GM19099 (cell line): ENCODE results near the gene TMEM150A.

ENCODE experiments used
- POLR2A ChIP-seq: IDR thresholded peaks from 3 replicates; pipeline ENCODE4 v1.6.1; 2011; ENCODE audit warnings: low read depth; ENCODE audit not compliant: insufficient read length; ENCODE audit errors: extremely low read depth

TMEM150A gene, protein sequence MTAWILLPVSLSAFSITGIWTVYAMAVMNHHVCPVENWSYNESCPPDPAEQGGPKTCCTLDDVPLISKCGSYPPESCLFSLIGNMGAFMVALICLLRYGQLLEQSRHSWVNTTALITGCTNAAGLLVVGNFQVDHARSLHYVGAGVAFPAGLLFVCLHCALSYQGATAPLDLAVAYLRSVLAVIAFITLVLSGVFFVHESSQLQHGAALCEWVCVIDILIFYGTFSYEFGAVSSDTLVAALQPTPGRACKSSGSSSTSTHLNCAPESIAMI

DNA sequence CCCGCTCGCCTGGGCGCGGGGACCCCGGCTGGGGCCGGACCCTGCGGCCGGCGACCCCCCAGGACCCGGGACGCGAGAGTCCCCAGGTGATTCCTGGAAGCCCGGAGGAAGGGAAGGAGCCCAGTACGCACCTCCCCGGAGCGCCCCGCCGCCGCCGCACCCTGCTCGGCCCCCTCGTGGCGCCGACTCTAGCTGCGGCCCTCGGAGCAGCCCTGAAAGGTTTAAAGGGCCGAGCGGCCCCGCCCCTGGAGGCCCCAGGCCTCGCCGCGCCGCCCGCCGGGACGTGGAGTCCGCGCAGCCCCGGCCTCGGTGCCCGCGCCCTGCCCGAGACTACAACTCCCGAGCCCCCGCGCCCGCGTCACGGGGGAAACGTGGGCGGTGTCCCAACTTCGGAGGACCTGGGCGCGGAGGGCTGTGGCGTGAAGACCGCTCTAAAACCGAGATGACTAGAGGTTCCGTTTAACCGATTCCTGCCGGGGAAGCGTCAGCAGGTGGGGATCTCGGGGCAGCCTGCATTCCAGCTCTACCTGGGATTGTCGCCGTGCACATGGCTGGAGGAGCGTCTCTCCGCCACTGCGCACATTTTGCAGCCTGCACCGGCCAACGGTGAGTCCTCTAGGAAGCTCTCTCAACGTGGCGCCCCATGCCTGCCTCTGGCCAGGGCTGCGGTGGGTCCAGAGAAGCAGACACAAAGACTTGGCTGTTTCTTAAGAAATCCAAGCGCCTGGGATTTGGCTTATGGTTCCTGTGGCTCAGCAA, at the start of gene TMEM150A:
TMEM150A (minus strand) TSS at position 223 of the 759 bp plus-strand sequence. CDS start 750 bp downstream, outside the sequence.
- TF ChIP-seq POLR2A, result peak; percentile 64

DNA sequence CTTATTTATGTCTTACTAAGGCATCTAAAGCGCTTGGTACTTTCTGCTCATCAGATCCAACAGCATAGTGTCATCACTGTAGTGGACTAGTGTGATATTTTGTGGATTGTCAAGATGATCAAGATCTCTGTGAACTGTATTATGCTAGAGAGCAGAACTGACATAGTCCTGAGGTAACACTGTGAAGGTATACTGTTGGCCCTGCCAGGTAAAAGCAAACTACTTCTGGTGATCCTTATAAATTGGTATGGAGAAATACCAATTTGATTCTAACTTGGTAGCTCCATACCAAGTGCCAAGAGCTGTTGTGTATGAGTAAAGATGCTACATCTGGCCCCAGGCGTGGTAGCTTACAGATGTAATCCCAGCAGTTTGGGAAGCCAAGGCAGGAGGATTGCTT, 49.6 kb upstream of the TMEM150A start:
- TF ChIP-seq POLR2A, result no peak

DNA sequence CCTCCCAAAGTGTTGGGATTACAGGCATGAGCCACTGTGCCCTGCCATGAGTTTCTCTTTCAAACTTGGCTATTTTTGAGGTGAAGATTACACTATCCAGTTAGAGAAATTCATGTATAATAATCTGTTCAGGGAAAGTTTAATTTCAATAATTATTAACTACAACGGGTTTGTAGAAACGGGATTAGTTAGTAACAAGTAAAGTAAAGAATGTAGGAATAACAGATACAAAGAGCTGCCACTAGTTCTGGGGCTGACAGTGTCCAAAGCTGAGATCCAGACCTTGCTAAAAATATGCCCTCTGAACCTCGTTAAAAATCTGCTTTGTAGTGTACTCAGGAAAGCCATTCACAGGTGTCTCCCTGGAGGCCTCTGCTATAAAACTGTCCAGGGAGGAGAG, 48.6 kb upstream of the TMEM150A start:
- TF ChIP-seq POLR2A, result no peak

DNA sequence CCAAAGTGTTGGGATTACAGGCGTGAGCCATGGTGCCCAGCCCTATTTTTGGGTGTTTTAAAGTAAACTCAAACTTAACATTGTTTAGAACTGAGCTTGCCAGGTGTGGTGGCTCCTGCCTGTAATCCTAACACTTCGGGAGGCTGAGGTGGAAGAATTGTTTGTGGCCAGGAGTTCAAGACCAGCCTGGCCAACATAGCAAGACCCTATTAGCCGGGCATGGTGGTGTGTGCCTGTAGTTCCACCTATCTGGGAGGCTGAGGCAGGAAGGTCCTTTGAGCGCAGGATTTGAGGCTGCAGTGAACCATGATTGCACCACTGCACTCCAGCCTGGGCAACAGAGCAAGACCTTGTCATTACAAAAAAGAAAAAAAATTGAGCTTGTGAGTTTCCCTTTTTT, 48.0 kb upstream of the TMEM150A start:
- no peak for TF ChIP-seq POLR2A

DNA sequence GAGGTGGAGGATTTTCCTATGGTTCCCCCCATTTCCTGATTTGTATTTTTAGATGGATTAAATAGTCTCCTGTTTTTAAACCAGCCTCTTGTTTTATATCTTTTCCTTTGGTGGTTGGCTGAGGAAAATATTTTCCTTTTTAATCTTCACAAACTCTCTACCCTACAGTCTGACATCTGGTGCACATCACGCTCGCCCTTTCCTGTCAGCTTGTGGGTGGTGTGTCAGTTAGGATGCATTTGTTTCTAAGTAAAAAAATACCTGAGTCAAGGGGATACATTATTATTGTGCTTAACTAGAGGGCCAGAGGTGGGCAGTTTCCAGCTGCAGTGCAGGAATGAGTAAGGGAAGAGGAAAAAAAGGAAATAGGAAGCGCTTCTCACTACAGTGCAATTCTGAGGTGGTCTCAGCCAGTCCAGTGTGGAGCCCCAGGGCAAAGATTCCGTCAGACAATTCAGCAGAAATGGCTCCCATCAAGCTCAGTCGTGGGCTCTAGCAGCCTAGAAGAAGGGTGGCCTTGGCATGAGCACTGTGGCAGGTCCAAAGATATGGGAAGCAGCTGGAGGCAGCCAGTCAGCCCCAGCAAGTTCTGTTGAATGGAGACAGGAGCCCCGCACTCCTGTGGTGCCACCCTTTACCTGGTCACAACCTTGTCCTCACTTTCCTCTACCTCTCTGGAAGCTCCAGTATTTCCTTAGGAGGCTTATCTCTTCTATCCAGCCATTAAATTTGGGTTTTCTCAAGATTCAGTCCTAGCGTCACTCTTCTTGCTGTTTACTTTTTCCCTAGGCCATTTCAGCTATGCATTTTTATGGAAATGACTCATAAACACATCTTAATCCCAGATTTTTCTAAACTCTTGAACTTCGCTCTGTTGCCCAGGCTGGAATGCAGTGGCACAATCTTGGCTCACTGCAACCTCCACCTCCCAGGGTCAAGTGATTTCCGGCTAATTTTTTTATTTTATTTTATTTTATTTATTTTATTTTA, 47.0 kb upstream of the TMEM150A start:
- TF ChIP-seq POLR2A, result no peak

DNA sequence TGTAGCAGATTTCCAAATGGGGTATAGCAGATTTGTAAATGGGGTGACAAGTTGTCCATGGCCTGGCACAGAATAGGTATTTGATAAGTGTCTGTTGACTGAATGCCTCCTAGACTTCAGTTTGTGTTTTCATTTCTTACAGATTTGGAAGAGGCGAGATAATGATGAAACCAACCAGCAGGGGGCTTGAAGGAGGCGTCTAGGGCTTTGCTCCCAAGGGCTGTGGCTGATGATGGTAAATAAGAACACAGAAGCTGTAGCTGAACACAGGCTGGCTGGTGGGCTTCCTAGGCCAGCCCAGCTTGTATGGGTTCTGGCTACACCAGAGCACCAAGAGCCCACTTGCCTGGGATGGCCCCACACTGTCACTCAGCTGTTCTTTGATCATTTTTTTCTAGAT, 46.1 kb upstream of the TMEM150A start:
- no peak for TF ChIP-seq POLR2A

DNA sequence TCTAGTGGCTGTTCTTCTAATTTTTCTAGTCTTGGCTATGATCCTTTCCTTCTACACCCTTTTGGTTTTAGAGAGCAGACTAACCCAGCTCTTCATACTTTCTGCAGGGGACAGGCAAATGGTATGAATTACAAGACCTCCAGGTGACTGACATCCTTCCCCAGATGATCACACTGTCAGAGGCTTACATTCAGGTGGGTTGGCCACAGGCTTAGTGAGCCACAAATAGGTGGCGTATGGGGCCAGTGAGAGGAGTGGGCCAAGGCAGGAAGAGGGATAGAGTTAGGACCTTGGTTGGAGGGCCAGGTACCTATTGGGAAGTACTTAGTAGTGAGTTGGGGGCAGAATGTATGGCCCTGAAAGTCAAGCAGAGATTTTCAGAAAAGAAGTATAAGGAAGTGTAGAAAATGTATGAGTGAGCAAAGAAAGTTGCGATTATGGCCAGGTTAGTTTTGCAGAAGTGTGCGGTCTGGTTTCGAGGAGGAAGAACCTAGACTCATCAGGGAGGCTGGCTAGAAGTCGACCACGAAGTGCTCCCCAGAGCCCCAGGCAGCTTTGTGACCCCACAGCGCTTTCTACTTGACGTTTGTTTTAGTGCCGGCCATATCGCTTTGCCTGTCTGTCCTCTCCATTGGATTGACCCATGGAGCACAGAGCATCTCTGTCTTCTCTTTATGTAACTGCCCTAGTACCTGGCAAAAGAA, 45.5 kb upstream of the TMEM150A start:
- no peak for TF ChIP-seq POLR2A

DNA sequence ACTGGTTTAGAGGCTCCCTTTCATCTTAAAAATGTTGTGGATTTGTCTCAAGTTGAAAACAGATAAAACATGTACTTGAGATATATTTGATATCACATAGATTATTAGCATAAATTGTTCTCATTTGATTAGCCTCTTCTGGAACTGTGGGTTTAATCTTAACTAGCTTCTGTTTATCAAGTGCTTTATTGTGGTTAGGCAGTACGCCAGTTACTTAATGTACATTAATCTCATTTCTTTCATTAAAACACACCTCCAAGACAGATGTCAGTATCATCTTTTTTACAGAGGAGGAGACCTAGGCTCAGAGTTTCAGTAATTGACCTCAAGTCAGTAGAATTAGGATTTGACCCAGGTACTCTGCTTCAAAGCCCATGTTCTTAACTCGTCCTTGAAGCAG, 43.7 kb upstream of the TMEM150A start:
- no peak for TF ChIP-seq POLR2A

DNA sequence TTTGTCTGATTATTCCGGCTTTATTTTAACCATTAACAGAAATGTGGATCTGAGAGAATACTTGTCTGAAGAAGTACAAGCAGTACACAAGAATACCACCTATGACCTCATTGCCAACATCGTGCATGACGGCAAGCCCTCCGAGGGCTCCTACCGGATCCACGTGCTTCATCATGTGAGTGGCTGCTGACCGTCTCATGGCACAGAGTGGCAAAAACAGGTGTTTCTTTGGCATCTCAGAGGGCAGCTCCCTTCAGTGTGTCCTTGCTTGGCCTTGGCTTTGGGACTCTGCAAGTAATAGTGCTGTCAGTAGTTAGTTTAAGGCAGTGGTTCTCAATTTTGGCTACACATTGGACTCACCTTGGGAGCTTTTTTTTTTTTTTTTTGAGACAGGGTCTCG, 42.4 kb upstream of the TMEM150A start:
- TF ChIP-seq POLR2A, result no peak

DNA sequence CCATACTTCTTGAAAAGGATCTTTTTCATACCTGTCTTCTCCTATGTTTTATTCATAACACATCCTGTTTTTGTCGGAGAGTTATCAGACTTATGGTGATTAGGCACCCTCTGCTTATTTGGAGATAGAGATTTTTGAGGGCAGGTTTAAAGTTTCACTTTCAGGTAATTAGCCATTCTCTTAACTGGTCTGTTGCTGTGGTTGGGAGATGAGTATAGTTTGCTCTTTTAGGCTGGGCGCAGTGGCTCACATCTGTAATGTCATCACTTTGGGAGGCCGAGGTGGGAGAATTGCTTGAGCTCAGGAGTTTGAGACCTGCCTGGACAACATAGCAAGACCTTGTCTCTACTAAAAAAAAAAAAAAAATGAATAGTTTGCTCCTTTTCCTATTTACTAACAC, 40.2 kb upstream of the TMEM150A start:
- no peak for TF ChIP-seq POLR2A

DNA sequence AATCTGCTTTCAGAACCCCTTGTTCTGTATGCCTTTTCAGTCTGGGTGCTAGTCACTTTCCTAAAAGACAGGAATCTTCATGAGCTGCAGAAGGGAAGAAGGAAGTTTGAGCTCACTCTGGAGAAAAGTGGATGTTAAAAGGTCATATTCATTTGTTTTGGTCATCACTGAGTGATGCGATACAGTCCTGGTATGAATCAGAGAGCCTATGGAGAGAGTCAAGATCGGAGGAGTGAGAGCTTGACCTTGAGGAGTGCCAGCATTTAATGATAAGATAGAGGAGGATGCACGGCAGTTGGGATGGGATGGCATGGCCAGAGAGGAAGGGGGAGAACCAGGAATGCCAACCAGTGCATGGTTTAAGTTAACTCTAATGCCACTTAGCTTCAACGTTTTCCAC, 33.1 kb upstream of the TMEM150A start:
- TF ChIP-seq POLR2A, result no peak

DNA sequence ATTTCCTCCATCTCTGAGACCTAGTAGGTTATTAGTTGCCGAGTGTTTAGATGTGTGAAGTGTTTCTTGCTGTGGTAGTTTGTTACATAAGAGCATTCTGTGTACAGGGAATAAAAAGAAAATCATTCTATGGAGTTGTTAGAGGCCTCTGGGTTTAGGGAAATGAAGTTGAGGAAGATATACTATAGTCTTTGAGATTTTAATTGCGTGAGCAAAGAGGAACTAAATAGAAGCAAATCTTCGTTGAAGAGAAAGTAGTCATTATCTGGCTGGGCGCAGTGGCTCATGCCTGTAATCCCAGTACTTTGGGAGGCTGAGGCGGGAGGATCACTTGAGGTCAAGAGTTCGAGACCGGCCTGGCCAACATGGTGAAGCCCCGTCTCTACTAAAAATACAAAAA, 32.5 kb upstream of the TMEM150A start:
- no peak for TF ChIP-seq POLR2A

DNA sequence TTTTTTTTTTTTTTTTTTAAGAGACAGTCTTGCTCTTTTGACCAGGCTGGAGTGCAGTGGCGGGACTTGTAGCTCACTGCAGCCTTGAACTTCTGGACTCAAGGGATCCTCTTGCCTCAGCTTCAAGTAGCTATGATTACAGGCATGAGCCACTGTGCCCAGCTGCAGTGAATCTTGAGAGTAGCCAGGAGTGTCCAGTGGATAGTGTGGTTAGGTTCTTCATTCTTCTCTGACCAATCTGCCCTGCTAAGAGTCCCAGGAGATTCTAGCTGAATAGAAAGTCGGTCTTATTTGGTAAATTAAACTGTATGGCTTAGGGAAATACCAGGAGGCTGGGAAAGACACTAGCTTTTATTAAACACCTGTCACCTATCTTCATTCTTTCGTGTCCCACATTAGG, 28.8 kb upstream of the TMEM150A start:
- TF ChIP-seq POLR2A, result no peak

DNA sequence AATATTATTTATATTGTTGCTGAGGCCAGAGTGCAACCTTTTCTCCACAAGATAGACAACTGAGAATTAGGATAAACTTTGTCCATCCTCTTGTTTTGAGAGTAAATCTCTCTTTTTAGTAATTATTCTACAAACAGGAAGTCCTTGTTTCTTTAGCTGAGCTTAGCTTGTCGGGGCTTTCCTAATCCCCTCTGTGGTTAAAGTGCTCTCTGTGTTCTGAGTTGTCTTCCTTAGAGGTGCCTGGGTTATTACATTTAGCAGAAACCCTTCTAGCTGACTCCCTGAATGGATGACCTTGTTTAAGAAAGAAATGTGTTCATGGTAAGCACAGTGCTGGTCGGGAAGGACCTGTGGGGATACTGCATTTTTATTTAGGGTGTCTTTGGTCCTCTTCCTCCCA, 26.2 kb upstream of the TMEM150A start:
- no peak for TF ChIP-seq POLR2A

DNA sequence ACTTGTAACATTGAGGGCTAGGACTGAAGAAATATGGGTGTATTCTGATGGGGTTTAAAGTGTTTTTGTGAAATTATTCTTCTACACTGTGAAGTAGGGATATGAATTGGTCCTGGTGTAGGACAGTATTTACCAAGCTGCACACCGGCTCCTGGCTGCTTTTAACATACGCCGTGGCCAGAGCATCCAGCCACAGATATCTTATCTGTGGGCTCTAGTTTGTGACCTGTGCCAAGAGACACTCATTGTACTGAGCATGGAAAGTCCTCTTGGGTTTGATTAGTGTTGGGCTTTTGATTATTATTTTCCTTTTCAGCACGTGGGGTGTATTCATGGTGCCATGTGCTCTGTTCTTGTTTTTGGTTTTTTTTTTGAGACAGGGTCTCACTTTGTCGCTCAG, 21.5 kb upstream of the TMEM150A start:
- no peak for TF ChIP-seq POLR2A
